Prostate gland (tissue), 1 donor: ENCODE data around the gene NTM.

Experiments used
- POLR2A ChIP-seq: fragments of 450-650 bp; IDR thresholded peaks from one replicate; pipeline ENCODE4 v1.6.1; 2016; ENCODE audit warnings: antibody characterized with exemption, mild to moderate bottlenecking
- POLR2AphosphoS5 ChIP-seq: sonication (generic); formaldehyde crosslinking; IDR thresholded peaks from one replicate; pipeline ENCODE4 v1.6.1; 2017; ENCODE audit warnings: antibody characterized with exemption

DNA sequence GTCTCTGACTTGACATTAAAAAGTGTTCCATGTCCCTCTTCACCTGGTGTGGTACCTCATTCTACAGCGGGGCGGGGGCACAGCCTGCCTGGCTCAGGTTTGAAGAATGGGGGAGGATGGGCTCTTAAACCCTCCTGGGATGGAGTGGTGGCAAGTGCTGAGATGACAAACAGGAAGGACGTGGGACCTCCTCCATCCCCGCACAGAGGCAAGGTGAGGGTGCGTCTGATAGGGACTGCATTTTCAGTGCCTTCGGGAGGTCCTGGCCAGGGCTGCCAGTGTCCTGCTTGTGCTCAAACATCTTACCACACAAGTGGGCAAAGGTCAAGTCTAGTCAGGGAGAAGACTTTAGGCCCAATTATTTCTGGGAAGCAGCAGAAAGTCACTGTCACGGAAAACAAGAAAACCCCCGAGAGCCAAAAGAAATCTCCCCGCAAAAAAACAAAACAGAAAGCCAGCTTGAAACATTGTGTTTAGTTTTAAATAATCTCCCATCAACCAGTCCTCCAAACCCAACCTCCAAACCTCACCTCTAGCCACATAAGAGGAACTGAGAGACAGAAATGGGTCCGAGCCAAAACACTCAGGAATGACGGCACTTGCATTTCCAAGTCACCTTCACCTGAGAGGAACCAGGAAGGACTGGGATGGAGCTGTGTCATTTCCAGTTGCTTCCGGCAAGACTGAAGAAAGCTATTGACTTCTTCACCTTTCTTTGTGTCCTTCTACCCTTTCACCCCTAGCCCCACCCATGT lies 966.5 kb downstream of the NTM start:
- TF ChIP-seq POLR2AphosphoS5 (no peak), POLR2A (no peak)
